ENCODE data around the gene ZCCHC24. TPM values are rescaled to one million over a fixed set of nuclear protein-coding genes. Genes with fewer than 3 reads are reported as not detected.

ZCCHC24 gene
- total and polyA plus RNA-seq, 7 donors: 11.2 to 112 (median 43.0) TPM

GRCh38 chr10:79487296-79488194 lies 42.1 kb upstream of the ZCCHC24 start:
- peak; percentile 65 to 81 (median 80) for ATAC-seq
- Histone ChIP-seq H3K4me3 (no peak overlapping the region), H3K9me3 (no peaks in the 10 kb centered on the region), H3K27me3 (ENCODE audit: insufficient read depth in 3 of 3, low read length in 2 of 3) (no peaks in the 10 kb centered on the region), H3K4me1 (peaks cover 5% of the 10 kb centered on the region), H3K27ac (peak overlapping the region; percentile 51), H3K36me3 (ENCODE audit: insufficient read depth in 1 of 2, low read depth in 1 of 2) (no peaks in the 10 kb centered on the region)
- WGBS, 3 donors: 60 to 75% (median 66%) methylated on average over 10 of the region's 10 CpGs
- intact Hi-C loops (cut with DNase I): loop anchor here (2.0 kb wide), 2 partner anchors 113 to 115 kb away; no protein-coding TSS in a partner anchor
- peak; percentile 70 for TF ChIP-seq CTCF (IDR thresholded peaks at IDR 0.05)
- peak; percentile 53 to 78 for DNase-seq

GRCh38 chr10:79484476-79484875 lies 39.1 kb upstream of the ZCCHC24 start:
- H3K4me3 ChIP-seq: no peak overlapping the region
- H3K27ac ChIP-seq: no peak overlapping the region
- no peaks in the 10 kb centered on the region for H3K27me3 ChIP-seq (ENCODE audit: insufficient read depth in 3 of 3, low read length in 2 of 3)
- H3K4me1 ChIP-seq: peaks cover 5% of the 10 kb centered on the region
- intact Hi-C loops (cut with DNase I): no loop called here
- ATAC-seq (peak in 1 of 4 donors; percentile 3), DNase-seq (no peak)
- 71 to 78% (median 76%) methylated on average over 6 of the region's 6 CpGs for WGBS, 3 donors
- H3K36me3 ChIP-seq (ENCODE audit: insufficient read depth in 1 of 2, low read depth in 1 of 2): no peaks in the 10 kb centered on the region
- TF ChIP-seq CTCF (IDR thresholded peaks at IDR 0.05): no peak
- H3K9me3 ChIP-seq: no peaks in the 10 kb centered on the region

- intact Hi-C loops (cut with DNase I): no loop called here
- peaks cover 5% of the 10 kb centered on the region for H3K4me1 ChIP-seq
- no peaks in the 10 kb centered on the region for H3K27me3 ChIP-seq (ENCODE audit: insufficient read depth in 3 of 3, low read length in 2 of 3)
- H3K36me3 ChIP-seq (ENCODE audit: insufficient read depth in 1 of 2, low read depth in 1 of 2): no peaks in the 10 kb centered on the region
- no peak for TF ChIP-seq CTCF (IDR thresholded peaks at IDR 0.05)
- DNase-seq (peak; percentile 63 to 87), ATAC-seq (peak in 3 of 4 donors; percentile 29 to 43 (median 31))
- no peaks in the 10 kb centered on the region for H3K9me3 ChIP-seq
- no peak overlapping the region for H3K27ac ChIP-seq
- WGBS, 3 donors: 41 to 47% (median 42%) methylated on average over 2 of the region's 2 CpGs
- no peak overlapping the region for H3K4me3 ChIP-seq
Measured at GRCh38 chr10:79483948-79484347, 38.5 kb upstream of the ZCCHC24 start.

- WGBS, 3 donors: 62 to 79% (median 63%) methylated on average over 3 of the region's 3 CpGs
- ATAC-seq (peak in 1 of 4 donors; percentile 13), DNase-seq (no peak)
- Histone ChIP-seq H3K27me3 (ENCODE audit: insufficient read depth in 3 of 3, low read length in 2 of 3) (no peaks in the 10 kb centered on the region), H3K27ac (no peak overlapping the region), H3K36me3 (ENCODE audit: insufficient read depth in 1 of 2, low read depth in 1 of 2) (no peaks in the 10 kb centered on the region), H3K4me1 (peaks cover 5% of the 10 kb centered on the region), H3K4me3 (no peak overlapping the region), H3K9me3 (no peaks in the 10 kb centered on the region)
- TF ChIP-seq CTCF (IDR thresholded peaks at IDR 0.05): no peak
- intact Hi-C loops (cut with DNase I): no loop called here
Measured at GRCh38 chr10:79483299-79483698, 37.9 kb upstream of the ZCCHC24 start.
